ENCODE results near the gene TEKT3.

Gene TEKT3

DNA sequence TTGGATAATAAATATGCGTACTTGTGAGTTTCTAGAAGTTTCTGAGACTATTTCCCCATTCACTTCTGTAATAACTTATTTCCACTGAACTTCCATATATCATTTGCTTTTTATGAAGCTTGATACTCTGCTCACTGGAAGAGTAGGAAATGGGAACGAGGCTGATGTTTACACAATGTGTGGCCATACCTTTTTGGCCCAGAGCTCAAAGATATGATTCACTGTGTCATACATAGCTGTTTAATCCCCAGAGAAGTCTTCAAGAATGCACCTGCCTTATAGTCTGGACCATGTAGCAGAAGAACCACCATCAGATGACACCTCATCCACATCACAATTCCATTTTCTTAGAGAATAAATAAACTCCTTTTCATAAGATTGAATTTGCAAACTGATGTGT, 40.3 kb upstream of the TEKT3 start:
- peak; percentile 21 for DNase-seq (ENCODE audit: low read depth)
- TF ChIP-seq, protein P1, sequence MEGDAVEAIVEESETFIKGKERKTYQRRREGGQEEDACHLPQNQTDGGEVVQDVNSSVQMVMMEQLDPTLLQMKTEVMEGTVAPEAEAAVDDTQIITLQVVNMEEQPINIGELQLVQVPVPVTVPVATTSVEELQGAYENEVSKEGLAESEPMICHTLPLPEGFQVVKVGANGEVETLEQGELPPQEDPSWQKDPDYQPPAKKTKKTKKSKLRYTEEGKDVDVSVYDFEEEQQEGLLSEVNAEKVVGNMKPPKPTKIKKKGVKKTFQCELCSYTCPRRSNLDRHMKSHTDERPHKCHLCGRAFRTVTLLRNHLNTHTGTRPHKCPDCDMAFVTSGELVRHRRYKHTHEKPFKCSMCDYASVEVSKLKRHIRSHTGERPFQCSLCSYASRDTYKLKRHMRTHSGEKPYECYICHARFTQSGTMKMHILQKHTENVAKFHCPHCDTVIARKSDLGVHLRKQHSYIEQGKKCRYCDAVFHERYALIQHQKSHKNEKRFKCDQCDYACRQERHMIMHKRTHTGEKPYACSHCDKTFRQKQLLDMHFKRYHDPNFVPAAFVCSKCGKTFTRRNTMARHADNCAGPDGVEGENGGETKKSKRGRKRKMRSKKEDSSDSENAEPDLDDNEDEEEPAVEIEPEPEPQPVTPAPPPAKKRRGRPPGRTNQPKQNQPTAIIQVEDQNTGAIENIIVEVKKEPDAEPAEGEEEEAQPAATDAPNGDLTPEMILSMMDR (conservative IDR thresholded peaks at IDR 0.05; ENCODE audit: low read depth, low read length), result no peak
- H3K4me3 ChIP-seq (ENCODE audit: low read depth, low read length), result no peak overlapping the region

DNA sequence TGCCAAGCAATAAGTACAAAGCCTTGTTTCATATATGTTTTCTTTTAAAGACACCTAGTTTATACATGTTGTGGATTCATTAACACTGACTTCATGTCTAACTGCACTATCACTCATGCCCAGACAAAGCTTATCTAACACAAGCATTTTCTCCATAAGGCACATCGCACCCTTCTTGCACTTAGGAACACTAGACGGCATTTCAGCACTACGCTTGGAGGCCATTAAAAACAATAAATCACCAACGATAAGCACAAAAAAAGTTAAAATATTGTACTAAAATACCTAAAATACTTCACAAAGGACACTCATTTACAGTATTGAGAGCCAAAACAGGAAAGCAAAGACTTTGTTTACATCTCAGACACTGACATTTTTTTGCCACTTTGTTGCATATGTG, 39.0 kb upstream of the TEKT3 start:
- H3K4me3 ChIP-seq (ENCODE audit: low read depth, low read length), result no peak overlapping the region
- TF ChIP-seq, protein P1 (conservative IDR thresholded peaks at IDR 0.05; ENCODE audit: low read depth, low read length), result no peak
- no peak for DNase-seq (ENCODE audit: low read depth)

DNA sequence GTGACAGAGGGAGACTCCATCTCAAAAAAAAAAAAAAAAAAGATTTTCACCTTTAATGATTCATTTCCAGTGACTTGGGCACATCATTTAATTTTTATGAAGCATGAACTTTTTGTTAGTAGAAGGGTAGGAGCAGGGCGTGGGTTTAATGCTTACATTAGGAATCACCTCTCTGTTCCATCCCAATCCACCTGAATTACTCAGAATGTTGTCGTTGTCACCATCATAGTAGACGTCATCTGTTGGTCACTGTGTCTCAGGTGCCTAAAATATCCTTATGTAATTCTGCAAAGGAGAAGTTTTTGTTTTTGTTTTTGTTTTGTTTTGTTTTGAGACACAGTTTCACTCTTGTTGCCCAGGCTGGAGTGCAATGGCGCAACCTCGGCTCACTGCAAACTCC, 38.3 kb upstream of the TEKT3 start:
- H3K4me3 ChIP-seq (ENCODE audit: low read depth, low read length), result no peak overlapping the region
- no peak for DNase-seq (ENCODE audit: low read depth)
- TF ChIP-seq, protein P1 (conservative IDR thresholded peaks at IDR 0.05; ENCODE audit: low read depth, low read length), result no peak

DNA sequence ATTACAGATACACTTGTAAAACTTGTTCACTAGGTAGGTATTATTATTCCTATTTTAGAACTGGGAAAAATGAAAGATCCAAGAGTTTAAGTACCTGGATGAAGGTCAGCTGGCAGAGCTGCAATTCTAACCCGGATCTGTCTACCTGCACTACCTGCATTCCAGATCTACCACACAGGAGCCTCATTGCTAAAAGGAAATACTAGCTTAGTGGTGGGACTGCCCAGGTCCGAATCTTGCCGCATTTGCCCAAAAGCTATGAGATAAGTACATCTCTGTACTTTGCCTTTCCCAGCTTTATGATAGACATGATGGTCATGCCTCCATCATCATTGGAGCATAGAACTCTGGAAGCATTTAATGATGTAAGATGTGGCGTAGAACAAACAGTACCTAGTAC, 36.8 kb upstream of the TEKT3 start:
- TF ChIP-seq, protein P1 (conservative IDR thresholded peaks at IDR 0.05; ENCODE audit: low read depth, low read length), result no peak
- H3K4me3 ChIP-seq (ENCODE audit: low read depth, low read length), result no peak overlapping the region
- no peak for DNase-seq (ENCODE audit: low read depth)

DNA sequence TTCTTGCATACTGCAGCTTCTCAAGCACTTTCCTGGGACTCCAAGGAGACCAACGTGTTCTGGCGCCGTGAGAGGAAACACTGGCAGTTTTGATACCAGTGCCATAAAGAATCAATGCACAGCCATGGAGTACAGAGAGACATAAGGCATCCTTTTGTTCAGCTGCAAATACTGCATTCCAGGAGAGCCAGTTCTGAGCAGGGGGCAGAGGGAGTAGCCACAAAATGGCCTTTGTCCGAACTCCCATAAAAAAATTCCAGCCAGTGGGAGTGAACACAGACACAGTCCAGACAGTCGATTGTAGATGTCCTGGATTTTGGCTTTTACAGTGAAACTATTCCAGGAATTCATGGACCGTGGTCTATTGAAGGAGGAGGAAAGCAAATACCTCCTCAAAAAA, 36.2 kb upstream of the TEKT3 start:
- peak; percentile 58 for DNase-seq (ENCODE audit: low read depth)
- H3K4me3 ChIP-seq (ENCODE audit: low read depth, low read length), result no peak overlapping the region
- TF ChIP-seq, protein P1 (conservative IDR thresholded peaks at IDR 0.05; ENCODE audit: low read depth, low read length), result no peak

DNA sequence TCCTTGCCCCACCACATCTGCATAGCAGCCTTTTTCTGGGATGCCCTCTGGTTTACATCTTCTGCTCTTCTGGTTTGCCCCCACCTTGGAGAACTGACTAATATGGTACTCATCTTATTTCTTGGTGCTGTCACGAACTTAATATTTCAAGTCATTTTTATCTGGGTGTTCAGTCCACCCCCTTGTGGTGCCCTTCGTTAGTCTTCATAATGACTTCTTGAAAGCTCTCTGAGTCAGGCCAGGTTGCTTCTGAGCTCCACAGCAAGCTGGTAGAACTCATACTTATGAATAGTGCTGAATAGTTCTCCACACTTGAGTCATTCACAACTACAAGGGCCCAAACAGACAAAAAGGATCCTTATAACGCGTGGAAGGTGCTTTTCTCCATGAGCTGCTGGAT, 35.8 kb upstream of the TEKT3 start:
- no peak overlapping the region for H3K4me3 ChIP-seq (ENCODE audit: low read depth, low read length)
- TF ChIP-seq, protein P1 (conservative IDR thresholded peaks at IDR 0.05; ENCODE audit: low read depth, low read length), result peak; percentile 25
- peak; percentile 58 for DNase-seq (ENCODE audit: low read depth)

DNA sequence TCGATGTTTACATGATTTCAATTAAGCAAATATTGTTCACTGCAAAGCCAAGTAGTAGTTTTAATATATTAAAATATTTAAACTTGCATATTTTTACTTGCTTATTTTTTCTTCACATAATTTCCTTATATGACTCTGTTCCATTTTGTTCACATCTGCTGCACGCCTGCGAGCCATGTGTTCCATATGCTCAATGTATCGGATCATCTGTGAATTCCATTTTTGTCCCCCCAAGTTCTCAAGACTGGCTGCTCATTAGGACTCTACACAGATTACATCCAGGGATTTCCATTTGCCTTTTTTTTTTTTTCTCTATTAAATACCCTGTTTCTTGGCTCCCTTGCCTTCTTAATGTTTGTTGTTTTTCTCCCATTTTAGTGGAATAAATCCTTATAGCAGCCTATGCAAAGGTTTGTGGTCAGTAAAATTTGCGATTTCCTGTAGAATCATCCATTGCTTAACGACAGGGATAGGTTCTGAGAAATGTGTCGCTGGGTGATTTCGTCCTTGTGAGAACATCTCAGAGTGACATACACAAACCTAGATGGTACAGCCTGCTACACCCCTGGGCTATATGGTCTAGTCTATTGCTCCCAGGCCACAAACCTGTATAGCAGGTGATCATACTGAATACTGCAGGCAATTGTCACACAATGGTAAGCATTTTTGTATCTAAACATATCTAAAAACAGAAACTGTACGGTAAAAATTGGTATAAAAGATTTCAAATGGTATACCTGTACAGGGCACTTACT, 30.2 kb upstream of the TEKT3 start:
- DNase-seq (ENCODE audit: low read depth), result no peak
- H3K4me3 ChIP-seq (ENCODE audit: low read depth, low read length), result no peak overlapping the region
- TF ChIP-seq, protein P1 (conservative IDR thresholded peaks at IDR 0.05; ENCODE audit: low read depth, low read length), result no peak

Data from choroid plexus epithelial cell (primary cell).